Liver (tissue), 9 donors: ENCODE data around the gene PDE6D. TPM values are rescaled to one million over a fixed set of nuclear protein-coding genes. Genes with fewer than 3 reads are reported as not detected.

Experiments
- DNase-seq: peaks from one replicate; pipeline ENCODE4 v3.0.0-alpha.2; 2017; ENCODE audit warnings: low spot score
- H3K27ac ChIP-seq, 2 donors: one replicate each; pipeline ENCODE4 v1.7.0; 2013; ENCODE audit warnings: inconsistent platforms in 2 of 2, low read length in 2 of 2, control low read depth in 1 of 2, low read depth in 1 of 2, mild to moderate bottlenecking in 1 of 2
- H3K27me3 ChIP-seq, 4 donors: one replicate each; pipeline versions ENCODE4 v1.6.1 to v1.7.0; 2013; ENCODE audit warnings: low read length in 3 of 4, inconsistent platforms in 1 of 4, mild to moderate bottlenecking in 1 of 4, moderate library complexity in 1 of 4; ENCODE audit not compliant: control insufficient read depth in 4 of 4, insufficient read depth in 4 of 4
- H3K36me3 ChIP-seq, 4 donors: one replicate each; pipeline versions ENCODE4 v1.6.1 to v1.7.0; 2013; ENCODE audit warnings: low read length in 3 of 4, mild to moderate bottlenecking in 3 of 4, low read depth in 1 of 4, moderate library complexity in 1 of 4; ENCODE audit not compliant: control insufficient read depth in 4 of 4, insufficient read depth in 3 of 4
- H3K4me1 ChIP-seq, 4 donors: one replicate each; pipeline versions ENCODE4 v1.6.1 to v1.7.0; 2013; ENCODE audit warnings: low read length in 3 of 4, mild to moderate bottlenecking in 3 of 4, moderate library complexity in 1 of 4; ENCODE audit not compliant: control insufficient read depth in 4 of 4, insufficient read depth in 4 of 4
- H3K4me3 ChIP-seq, 3 donors: one replicate each; pipeline versions ENCODE4 v1.6.1 to v1.7.0; 2013; ENCODE audit warnings: low read length in 3 of 3, control low read depth in 1 of 3, low read depth in 1 of 3, mild to moderate bottlenecking in 1 of 3
- H3K9ac ChIP-seq, 2 donors: one replicate each; pipeline ENCODE4 v1.7.0; 2013; ENCODE audit warnings: low read length in 2 of 2, mild to moderate bottlenecking in 2 of 2, moderate library complexity in 2 of 2, control low read depth in 1 of 2, low read depth in 1 of 2
- H3K9me3 ChIP-seq, 4 donors: one replicate each; pipeline versions ENCODE4 v1.6.1 to v1.7.0; 2013; ENCODE audit warnings: low read length in 3 of 4; ENCODE audit not compliant: control insufficient read depth in 4 of 4
- CTCF ChIP-seq: fragments of 150-350 bp; IDR thresholded peaks from 2 replicates; pipeline ENCODE4 v1.5.1; 2017; ENCODE audit warnings: improper control_type of control experiment, low read depth, low read length; ENCODE audit not compliant: missing input control
- FOXA1 ChIP-seq: IDR thresholded peaks from 2 replicates; pipeline ENCODE4 v1.6.1; 2016; ENCODE audit warnings: antibody characterized with exemption
- FOXA2 ChIP-seq: IDR thresholded peaks from 2 replicates; pipeline ENCODE4 v1.6.1; 2016; ENCODE audit warnings: antibody characterized with exemption
- GABPA ChIP-seq, 2 donors: IDR thresholded peaks in 1 of 2; conservative IDR thresholded peaks in 1 of 2; 2 replicates each; pipeline ENCODE4 v1.6.1; 2016; ENCODE audit warnings: antibody characterized with exemption in 2 of 2, mild to moderate bottlenecking in 1 of 2, moderate library complexity in 1 of 2
- HNF4A ChIP-seq, 2 donors: conservative IDR thresholded peaks; 2 replicates each; pipeline ENCODE4 v1.6.1; 2016; ENCODE audit warnings: antibody characterized with exemption in 2 of 2, mild to moderate bottlenecking in 2 of 2
- HNF4G ChIP-seq: IDR thresholded peaks from 2 replicates; pipeline ENCODE4 v1.6.1; 2016; ENCODE audit warnings: antibody characterized with exemption
- JUND ChIP-seq, 2 donors: IDR thresholded peaks; 2 replicates each; pipeline ENCODE4 v1.6.1; 2016; ENCODE audit warnings: antibody characterized with exemption in 2 of 2
- MAX ChIP-seq: IDR thresholded peaks from 2 replicates; pipeline ENCODE4 v1.6.1; 2016; ENCODE audit warnings: antibody characterized with exemption
- RAD21 ChIP-seq, 2 donors: IDR thresholded peaks; 2 replicates each; pipeline ENCODE4 v1.6.1; 2016; ENCODE audit warnings: antibody characterized with exemption in 2 of 2, mild to moderate bottlenecking in 2 of 2
- RXRA ChIP-seq, 2 donors: IDR thresholded peaks; 2 replicates each; pipeline ENCODE4 v1.6.1; 2017 to 2018; ENCODE audit warnings: antibody characterized with exemption in 2 of 2, mild to moderate bottlenecking in 1 of 2
- SP1 ChIP-seq: IDR thresholded peaks from 2 replicates; pipeline ENCODE4 v1.6.1; 2018; ENCODE audit warnings: antibody characterized with exemption, mild to moderate bottlenecking
- TAF1 ChIP-seq: conservative IDR thresholded peaks from 2 replicates; pipeline ENCODE4 v1.6.1; 2016; ENCODE audit warnings: antibody characterized with exemption, mild to moderate bottlenecking
- YY1 ChIP-seq: IDR thresholded peaks from 2 replicates; pipeline ENCODE4 v1.6.1; 2016; ENCODE audit warnings: antibody characterized with exemption, mild to moderate bottlenecking
- ZBTB33 ChIP-seq: IDR thresholded peaks from 2 replicates; pipeline ENCODE4 v1.6.1; 2016; ENCODE audit warnings: antibody characterized with exemption
- WGBS: extraction: QIAGEN DNeasy Blood & Tissue Kit; methylation state at CpG from one replicate; pipeline ENCODE4 v1.1.7; 2013; 5-methylcytosine and 5-hydroxymethylcytosine counted together
- polyA plus RNA-seq, 2 donors: library from polyadenylated mRNA; stranded (reverse) in 1 of 2; unstranded in 1 of 2; fragments of 200-250 nt in 1 of 2; fragments of >200 nt in 1 of 2; fragmentation: Nextera tagmentation in 1 of 2; extraction: Ambion mirVana in 1 of 2; gene quantifications; one replicate each; pipeline versions ENCODE4 v1.2.1 to v1.2.3, GENCODE V29; 2013 to 2015
- total RNA-seq, 2 donors: library from RNA; depleted of rRNA; stranded (reverse); fragments of >200 nt; gene quantifications; one replicate each; pipeline ENCODE4 v1.2.3, GENCODE V29; 2014
- TF ChIP-seq, protein P1 (sequence below): IDR thresholded peaks from 2 replicates; pipeline ENCODE4 v1.6.1; 2016; ENCODE audit warnings: antibody characterized with exemption
- donor health status: healthy.
- donor health status: healthy.
- donor health status: healthy.
- donor health status: healthy.
- donor health status: healthy.

The PDE6D gene
- total and polyA plus RNA-seq, 4 donors = 6.6 to 8.5 (median 7.0) TPM

- Histone ChIP-seq H3K9me3 (no peaks in the 10 kb centered on the region), H3K27ac (peak overlapping the region; percentile 36 to 58), H3K4me1 (peaks cover 6 to 31% (median 20%) of the 10 kb centered on the region in 4 donors), H3K4me3 (peak overlapping the region; percentile 69 to 96 (median 74)), H3K36me3 (peaks cover 0 to 8% (median 5%) of the 10 kb centered on the region in 4 donors), H3K27me3 (no peaks in the 10 kb centered on the region), H3K9ac (peak overlapping the region in 1 of 2 donors; percentile 85)
- DNase-seq = no peak
- 55% methylated on average over 9 of the region's 9 CpGs for WGBS
- no peak for TF ChIP-seq HNF4G
- TF ChIP-seq CTCF = no peak
- no peak for TF ChIP-seq FOXA1
- TF ChIP-seq YY1 = no peak
- no peak for TF ChIP-seq RAD21 (IDR thresholded peaks at IDR 0.05)
- TF ChIP-seq SP1 = no peak
- TF ChIP-seq RXRA (IDR thresholded peaks at IDR 0.05) = no peak
- TF ChIP-seq FOXA2 = no peak
- no peak for TF ChIP-seq TAF1
- TF ChIP-seq MAX = no peak
- no peak for TF ChIP-seq GABPA (IDR thresholded peaks at IDR 0.05 in 1 of 2, conservative IDR thresholded peaks at IDR 0.05 in 1 of 2)
- no peak for TF ChIP-seq JUND (IDR thresholded peaks at IDR 0.05)
- TF ChIP-seq HNF4A (conservative IDR thresholded peaks at IDR 0.05) = no peak
- TF ChIP-seq, protein P1, sequence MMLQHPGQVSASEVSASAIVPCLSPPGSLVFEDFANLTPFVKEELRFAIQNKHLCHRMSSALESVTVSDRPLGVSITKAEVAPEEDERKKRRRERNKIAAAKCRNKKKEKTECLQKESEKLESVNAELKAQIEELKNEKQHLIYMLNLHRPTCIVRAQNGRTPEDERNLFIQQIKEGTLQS = no peak
Observed at GRCh38 chr2:231711677-231712450, 69.2 kb downstream of the PDE6D start.

DNA sequence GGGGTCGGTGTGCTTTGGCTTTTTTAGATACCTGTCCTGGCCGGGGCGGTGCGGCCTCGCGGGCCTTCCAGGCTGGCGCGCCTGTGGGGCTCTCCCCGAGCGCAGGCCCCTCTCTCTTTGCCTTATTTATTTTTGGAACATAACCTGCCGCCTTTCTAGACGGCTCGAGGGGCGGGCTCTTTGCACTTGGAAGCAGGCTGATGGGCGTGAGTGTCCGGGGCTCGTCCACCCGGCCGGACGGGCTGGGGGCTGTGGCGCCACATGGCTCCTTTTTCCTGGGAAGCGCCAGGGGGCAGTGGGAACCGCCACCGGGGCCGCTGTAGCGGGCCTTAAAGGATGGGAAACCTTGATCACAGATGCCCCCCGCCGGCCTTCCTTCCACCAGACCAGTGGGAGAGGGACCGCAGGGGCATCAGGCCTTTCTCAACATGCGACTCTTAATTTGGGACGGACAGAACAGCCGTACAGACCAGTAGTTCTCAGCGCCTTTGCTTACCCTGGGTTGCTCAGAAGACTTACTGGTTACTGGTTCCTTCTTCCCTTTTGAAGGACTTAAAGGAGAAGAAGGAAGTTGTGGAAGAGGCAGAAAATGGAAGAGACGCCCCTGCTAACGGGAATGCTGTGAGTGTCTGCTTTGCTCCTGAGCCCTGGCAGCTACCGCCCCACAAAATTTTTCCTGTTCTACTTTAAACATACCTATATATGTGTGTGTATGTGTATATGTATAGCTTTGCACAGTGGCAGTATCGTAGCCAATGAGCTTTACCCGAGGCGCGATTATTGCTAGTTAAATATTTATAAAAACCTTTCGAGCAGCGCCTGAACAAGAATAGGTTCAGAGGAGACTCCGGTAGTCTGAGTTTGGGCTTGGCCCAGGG is 70.0 kb downstream of the PDE6D start:
- H3K4me1 ChIP-seq = peaks cover 6 to 33% (median 21%) of the 10 kb centered on the region in 4 donors

More for the DNA sequence above, 70.0 kb downstream of the PDE6D start:
- H3K9ac ChIP-seq = peak overlapping the region; percentile 52 to 85
- TF ChIP-seq ZBTB33 (no peak), FOXA2 (no peak), YY1 (peak; percentile 32)
- peak; percentile 64 for DNase-seq
- peak overlapping the region; percentile 69 to 96 (median 85) for H3K4me3 ChIP-seq
- 2% methylated on average over 43 of the region's 43 CpGs for WGBS
- peak overlapping the region; percentile 58 to 73 for H3K27ac ChIP-seq
- H3K9me3 ChIP-seq = no peaks in the 10 kb centered on the region
- H3K27me3 ChIP-seq = no peaks in the 10 kb centered on the region
- H3K36me3 ChIP-seq = peaks cover 0 to 8% (median 5%) of the 10 kb centered on the region in 4 donors
